ENCODE data around the gene ZNF215. TPM values are rescaled to one million over a fixed set of nuclear protein-coding genes. Genes with fewer than 3 reads are reported as not detected.
"Not testable (repeated sequence)": the region's sequence is repeated elsewhere in the genome, so short reads cannot be mapped to it uniquely, and the experiment has no call there.

The ZNF215 gene
- total RNA-seq (2014; rRNA removed; shearing (Covaris generic)), result 3.3 and 3.8 TPM in 2 replicates
- polyA plus RNA-seq (2014; cell fraction: nucleus; rRNA removed), result 6.5 and 10.3 TPM in 2 replicates

GRCh38 chr11:6926208-6927029 is at the start of gene ZNF215:
Gene ZNF215 (plus strand): TSS chr11:6926426. CDS start chr11:6932273, 5,847 bp downstream.
- peak; percentile 72 for DNase-seq (ENCODE audit: extremely low read depth, low read depth)

- no peak for DNase-seq (ENCODE audit: extremely low read depth, low read depth)
These were observed 49.3 kb upstream of the ZNF215 start for GRCh38 chr11:6876914-6877313.

DNA sequence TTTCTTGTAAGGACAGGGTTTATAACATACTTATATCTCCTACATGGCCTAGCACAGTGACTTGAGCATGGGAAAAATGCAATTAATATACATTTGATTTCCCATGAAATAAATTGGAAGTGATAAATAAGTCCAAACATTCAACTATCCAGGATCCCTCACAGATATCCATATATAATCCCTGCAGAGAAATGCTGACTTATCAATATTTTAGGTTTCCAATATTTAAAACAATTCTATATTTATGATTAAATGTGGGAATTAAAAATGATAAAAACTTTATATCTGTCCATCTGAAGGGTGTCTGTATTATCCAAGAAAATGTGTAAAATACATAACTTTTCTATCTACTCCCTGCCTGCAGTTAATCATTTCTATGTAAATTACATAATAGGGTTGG is 43.5 kb upstream of the ZNF215 start:
- DNase-seq (ENCODE audit: extremely low read depth, low read depth), result no peak

DNA sequence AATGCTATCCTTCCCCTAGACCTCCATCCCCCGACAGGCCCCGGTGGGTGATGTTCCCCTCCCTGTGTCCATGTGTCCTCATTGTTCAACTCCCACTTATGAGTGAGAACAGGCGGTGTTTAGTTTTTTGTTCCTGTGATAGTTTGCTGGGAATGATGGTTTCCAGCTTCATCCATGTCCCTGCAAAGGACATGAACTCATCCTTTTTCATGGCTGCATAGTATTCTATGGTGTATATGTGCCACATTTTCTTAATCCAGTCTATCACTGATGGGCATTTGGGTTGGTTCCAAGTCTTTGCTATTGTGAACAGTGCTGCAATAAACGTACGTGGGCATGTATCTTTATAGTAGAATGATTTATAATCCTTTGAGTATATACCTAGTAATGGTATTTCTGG is 38.5 kb upstream of the ZNF215 start:
- DNase-seq (ENCODE audit: extremely low read depth, low read depth), result not testable (repeated sequence)

- no peak for DNase-seq (ENCODE audit: extremely low read depth, low read depth)
These were observed 37.4 kb upstream of the ZNF215 start for GRCh38 chr11:6888830-6889229.

DNA sequence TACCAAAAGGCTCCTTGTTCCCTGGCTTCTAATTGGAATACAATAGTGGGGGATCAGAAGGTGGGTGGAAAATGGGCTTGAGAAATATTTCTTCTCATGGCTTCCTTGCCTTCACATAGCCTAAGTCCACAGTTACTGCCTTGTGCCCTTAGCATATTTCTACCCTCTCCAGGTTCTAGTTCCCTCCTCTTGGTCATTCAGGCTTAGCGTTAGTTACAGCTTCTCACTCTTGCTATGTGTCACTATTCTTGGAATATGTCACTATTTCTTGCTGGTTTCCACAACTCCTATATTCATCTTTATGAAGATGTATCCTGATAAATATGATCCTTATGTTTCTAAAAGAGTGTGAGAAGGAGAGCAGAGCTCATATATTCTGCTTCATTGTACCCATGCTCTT is 36.4 kb upstream of the ZNF215 start:
- DNase-seq (ENCODE audit: extremely low read depth, low read depth), result no peak

- no peak for DNase-seq (ENCODE audit: extremely low read depth, low read depth)
These were observed 33.8 kb upstream of the ZNF215 start, which contains the start of gene OR2D2 for GRCh38 chr11:6892400-6892799. Gene OR2D2 (minus strand): TSS chr11:6892500. CDS start chr11:6892500, 0 bp downstream.

- DNase-seq (ENCODE audit: extremely low read depth, low read depth), result no peak
These were observed 32.1 kb upstream of the ZNF215 start for GRCh38 chr11:6894097-6894496.

DNA sequence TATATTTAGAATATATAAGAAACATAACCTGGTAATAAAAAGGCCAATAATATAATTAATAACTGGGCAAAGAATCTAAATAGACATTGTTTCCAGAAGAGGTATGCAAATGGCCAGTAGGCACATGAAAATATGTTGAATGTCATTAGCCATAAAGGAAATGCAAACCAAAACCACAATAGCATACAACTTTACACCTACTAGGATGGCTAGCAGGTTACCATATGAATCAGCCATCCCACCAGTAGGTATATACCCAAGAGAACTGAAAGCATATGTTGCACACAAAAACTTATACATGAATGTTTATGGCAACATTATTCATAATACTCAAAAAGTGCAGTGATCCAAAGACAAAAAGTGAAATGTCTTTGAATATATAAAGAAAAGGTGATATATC is 31.2 kb upstream of the ZNF215 start:
- DNase-seq (ENCODE audit: extremely low read depth, low read depth), result no peak

DNA sequence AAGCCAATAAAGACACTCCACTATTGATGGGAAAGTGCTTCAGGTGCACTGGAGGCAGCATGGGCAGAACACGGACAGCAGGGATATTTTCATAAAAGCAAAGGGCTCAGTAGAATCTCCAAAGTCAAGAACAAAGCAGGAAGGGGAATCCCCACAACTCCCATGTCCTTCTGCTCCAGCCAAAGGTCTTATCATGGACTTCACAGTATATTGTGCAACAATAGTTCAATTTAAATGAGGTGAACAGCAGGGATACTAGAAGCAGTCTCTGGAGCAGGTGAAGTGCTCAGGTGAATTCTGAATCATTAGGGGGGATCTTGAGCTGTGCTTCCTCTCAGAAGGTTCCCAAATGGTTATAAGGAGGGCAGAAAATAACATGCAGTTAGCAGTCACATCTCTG is 27.3 kb upstream of the ZNF215 start:
- no peak for DNase-seq (ENCODE audit: extremely low read depth, low read depth)

GRCh38 chr11:6900327-6900999 is 25.8 kb upstream of the ZNF215 start:
- no peak for DNase-seq (ENCODE audit: extremely low read depth, low read depth)

DNA sequence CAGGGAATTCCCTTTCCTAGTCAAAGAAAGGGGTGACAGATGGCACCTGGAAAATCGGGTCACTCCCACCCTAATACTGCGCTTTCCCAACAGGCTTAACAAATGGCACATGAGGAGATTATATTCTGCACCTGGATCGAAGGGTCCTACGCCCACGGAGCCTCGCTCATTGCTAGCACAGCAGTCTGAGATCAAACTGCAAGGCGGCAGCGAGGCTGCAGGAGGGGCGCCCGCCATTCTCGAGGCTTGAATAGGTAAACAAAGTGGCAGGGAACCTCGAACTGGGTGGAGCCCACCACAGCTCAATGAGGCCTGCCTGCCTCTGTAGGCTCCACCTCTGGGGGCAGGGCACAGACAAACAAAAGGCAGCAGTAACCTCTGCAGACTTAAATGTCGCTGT is 21.4 kb upstream of the ZNF215 start:
- not testable (repeated sequence) for DNase-seq (ENCODE audit: extremely low read depth, low read depth)

- DNase-seq (ENCODE audit: extremely low read depth, low read depth), result no peak
These were observed 14.8 kb upstream of the ZNF215 start for GRCh38 chr11:6911378-6911777.

DNA sequence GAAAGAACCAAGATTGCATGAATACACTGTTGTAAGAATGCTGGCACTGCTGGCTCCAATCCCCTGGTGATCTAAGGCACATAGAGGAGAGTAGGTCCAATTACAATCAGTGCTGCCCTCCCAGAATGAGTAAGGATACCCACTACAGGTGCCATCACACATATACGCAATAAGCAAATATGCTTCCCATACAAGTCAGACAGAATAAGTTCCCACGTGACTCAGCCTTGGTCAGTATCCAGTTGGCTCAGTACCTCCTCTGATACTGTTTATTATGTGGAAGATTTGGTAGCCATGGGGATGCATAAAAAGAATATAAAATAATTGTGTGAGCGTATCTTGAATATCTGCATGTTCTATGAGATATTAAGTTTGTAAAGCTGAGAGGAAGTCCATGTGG is 14.3 kb upstream of the ZNF215 start:
- DNase-seq (ENCODE audit: extremely low read depth, low read depth), result no peak

DNA sequence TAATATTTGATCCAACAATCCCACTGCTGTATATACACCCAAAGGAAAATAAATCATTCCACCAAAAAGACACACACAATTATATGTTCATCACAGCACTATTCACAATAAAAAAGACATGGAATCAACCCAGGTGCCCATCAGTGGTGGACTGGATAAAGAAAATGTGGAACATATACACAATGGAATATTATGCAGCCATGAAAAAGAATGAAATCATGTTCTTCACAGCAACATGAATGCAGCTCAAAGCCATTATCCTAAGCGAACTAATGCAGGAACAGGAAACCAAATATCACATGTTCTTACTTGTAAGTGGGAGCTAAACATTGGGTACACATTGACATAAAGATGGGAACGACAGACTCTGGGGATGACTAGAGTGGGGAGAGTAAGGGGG is 6.5 kb upstream of the ZNF215 start:
- DNase-seq (ENCODE audit: extremely low read depth, low read depth), result no peak

- no peak for DNase-seq (ENCODE audit: extremely low read depth, low read depth)
These were observed 5.5 kb upstream of the ZNF215 start, which contains the start of gene OR2D3 for GRCh38 chr11:6920702-6921101. Gene OR2D3 (plus strand): TSS chr11:6921002. CDS start chr11:6921002, 0 bp downstream.

DNA sequence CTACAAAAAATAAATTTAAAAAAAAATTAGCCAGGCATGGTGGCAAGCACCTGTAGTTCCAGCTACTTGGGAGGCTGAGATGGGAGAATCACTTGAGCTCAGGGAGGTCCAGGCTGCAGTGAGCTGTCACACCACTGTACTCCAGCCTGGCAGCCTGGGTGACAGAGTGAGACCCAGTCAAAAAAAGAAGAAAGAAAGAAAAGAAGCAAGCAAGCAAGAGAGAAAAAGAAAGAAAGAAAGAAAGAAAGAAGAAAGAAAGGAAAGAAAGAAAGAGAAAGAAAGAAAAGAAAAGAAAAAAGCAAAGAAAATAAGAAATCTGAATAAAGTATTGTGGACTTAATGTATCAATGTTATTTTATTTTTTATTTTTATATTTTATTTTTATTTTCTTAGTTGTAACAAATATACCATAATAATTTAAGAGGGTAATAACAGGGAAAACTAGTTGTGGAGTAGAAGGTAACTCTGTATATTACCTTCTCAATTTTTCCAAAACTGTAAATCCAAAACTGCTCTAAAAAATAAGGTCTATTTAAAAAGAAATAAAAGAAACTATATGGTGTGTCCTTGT is 1.1 kb upstream of the ZNF215 start:
- no peak for DNase-seq (ENCODE audit: extremely low read depth, low read depth)

DNA sequence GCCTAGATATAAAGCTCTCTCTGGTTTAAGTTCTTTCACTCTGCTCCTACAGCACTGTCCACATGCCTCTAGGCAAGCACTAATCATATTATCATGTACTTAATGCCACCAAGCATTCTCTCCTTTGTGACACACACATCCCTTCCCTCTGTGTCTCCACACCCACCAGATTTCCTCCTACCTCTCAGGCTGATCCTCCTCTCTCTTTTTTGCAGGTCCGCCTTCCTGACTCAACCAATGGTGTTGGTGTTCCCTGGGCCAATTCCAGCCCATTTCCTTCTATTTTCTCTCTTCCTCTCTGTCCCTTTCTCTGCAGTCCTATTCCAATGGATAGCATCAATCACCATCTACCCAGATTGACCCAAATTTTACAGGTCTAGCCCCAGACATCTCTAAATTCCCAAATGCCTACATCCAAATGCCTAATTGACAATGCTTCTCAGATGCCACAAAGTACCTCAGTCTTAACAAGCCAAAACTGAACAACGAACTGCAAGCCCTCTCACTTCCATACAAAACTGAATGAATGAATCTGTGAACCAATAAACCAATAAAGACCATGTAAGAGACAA is 504 bp upstream of the ZNF215 start:
- DNase-seq (ENCODE audit: extremely low read depth, low read depth), result no peak

GRCh38 chr11:6927030-6927617 is 898 bp downstream of the ZNF215 start:
- no peak for DNase-seq (ENCODE audit: extremely low read depth, low read depth)

GRCh38 chr11:6928916-6929315 is 2.7 kb downstream of the ZNF215 start:
- no peak for DNase-seq (ENCODE audit: extremely low read depth, low read depth)

Measured in NCI-H460 (cell line).